ENCODE data around the gene H6PD. TPM values are rescaled to one million over a fixed set of nuclear protein-coding genes. Genes with fewer than 3 reads are reported as not detected.

Gene H6PD
- total RNA-seq, 1 donor, result 10.5 TPM

GRCh38 chr1:9284061-9284460 is 49.5 kb downstream of the H6PD start:
- Histone ChIP-seq H3K4me3 (ENCODE audit: low read length) (no peak overlapping the region), H3K27me3 (ENCODE audit: insufficient read depth, low read length) (no peaks in the 10 kb centered on the region), H3K4me1 (ENCODE audit: insufficient read depth, low read length) (peaks cover 36% of the 10 kb centered on the region), H3K9me3 (ENCODE audit: low read depth, low read length) (peaks cover 14% of the 10 kb centered on the region)

GRCh38 chr1:9286556-9286955 is 52.0 kb downstream of the H6PD start:
- Histone ChIP-seq H3K27me3 (ENCODE audit: insufficient read depth, low read length) (no peaks in the 10 kb centered on the region), H3K4me3 (ENCODE audit: low read length) (no peak overlapping the region), H3K9me3 (ENCODE audit: low read depth, low read length) (peaks cover 14% of the 10 kb centered on the region), H3K4me1 (ENCODE audit: insufficient read depth, low read length) (peaks cover 33% of the 10 kb centered on the region)

- H3K9me3 ChIP-seq (ENCODE audit: low read depth, low read length), result peaks cover 14% of the 10 kb centered on the region
- H3K27me3 ChIP-seq (ENCODE audit: insufficient read depth, low read length), result peaks cover 4% of the 10 kb centered on the region
- H3K4me3 ChIP-seq (ENCODE audit: low read length), result no peak overlapping the region
- peaks cover 26% of the 10 kb centered on the region for H3K4me1 ChIP-seq (ENCODE audit: insufficient read depth, low read length)
Measured at GRCh38 chr1:9289090-9289534, 54.5 kb downstream of the H6PD start.

- no peak overlapping the region for H3K4me3 ChIP-seq (ENCODE audit: low read length)
- peaks cover 31% of the 10 kb centered on the region for H3K4me1 ChIP-seq (ENCODE audit: insufficient read depth, low read length)
- H3K27me3 ChIP-seq (ENCODE audit: insufficient read depth, low read length), result peaks cover 8% of the 10 kb centered on the region
- H3K9me3 ChIP-seq (ENCODE audit: low read depth, low read length), result peaks cover 14% of the 10 kb centered on the region
Measured at GRCh38 chr1:9289711-9290485, 55.3 kb downstream of the H6PD start.

- Histone ChIP-seq H3K4me1 (ENCODE audit: insufficient read depth, low read length) (peaks cover 32% of the 10 kb centered on the region), H3K9me3 (ENCODE audit: low read depth, low read length) (peaks cover 14% of the 10 kb centered on the region), H3K27me3 (ENCODE audit: insufficient read depth, low read length) (peaks cover 8% of the 10 kb centered on the region), H3K4me3 (ENCODE audit: low read length) (no peak overlapping the region)
Measured at GRCh38 chr1:9291914-9292360, 57.4 kb downstream of the H6PD start.

GRCh38 chr1:9292361-9293240 is 58.0 kb downstream of the H6PD start, which contains the start of gene SPSB1:
Gene SPSB1, plus strand, starts transcription at chr1:9292894. Its CDS starts 62,998 bp downstream, at chr1:9355892.
- Histone ChIP-seq H3K4me3 (ENCODE audit: low read length) (peak within 1 kb of the TSS; percentile 48), H3K27me3 (ENCODE audit: insufficient read depth, low read length) (peaks cover 8% of the 10 kb centered on the region), H3K4me1 (ENCODE audit: insufficient read depth, low read length) (peaks cover 32% of the 10 kb centered on the region), H3K9me3 (ENCODE audit: low read depth, low read length) (peaks cover 14% of the 10 kb centered on the region)

- H3K27me3 ChIP-seq (ENCODE audit: insufficient read depth, low read length), result peaks cover 8% of the 10 kb centered on the region
- H3K4me1 ChIP-seq (ENCODE audit: insufficient read depth, low read length), result peaks cover 32% of the 10 kb centered on the region
- peaks cover 9% of the 10 kb centered on the region for H3K9me3 ChIP-seq (ENCODE audit: low read depth, low read length)
- peak overlapping the region; percentile 48 for H3K4me3 ChIP-seq (ENCODE audit: low read length)
Measured at GRCh38 chr1:9293241-9293532, 58.6 kb downstream of the H6PD start.

- Histone ChIP-seq H3K27me3 (ENCODE audit: insufficient read depth, low read length) (peaks cover 8% of the 10 kb centered on the region), H3K4me3 (ENCODE audit: low read length) (peak overlapping the region; percentile 48), H3K4me1 (ENCODE audit: insufficient read depth, low read length) (peaks cover 32% of the 10 kb centered on the region), H3K9me3 (ENCODE audit: low read depth, low read length) (peaks cover 3% of the 10 kb centered on the region)
Measured at GRCh38 chr1:9293533-9294404, 59.2 kb downstream of the H6PD start.

- peaks cover 8% of the 10 kb centered on the region for H3K27me3 ChIP-seq (ENCODE audit: insufficient read depth, low read length)
- no peak overlapping the region for H3K4me3 ChIP-seq (ENCODE audit: low read length)
- peaks cover 29% of the 10 kb centered on the region for H3K4me1 ChIP-seq (ENCODE audit: insufficient read depth, low read length)
- no peaks in the 10 kb centered on the region for H3K9me3 ChIP-seq (ENCODE audit: low read depth, low read length)
Measured at GRCh38 chr1:9294405-9294773, 59.8 kb downstream of the H6PD start.

- Histone ChIP-seq H3K4me1 (ENCODE audit: insufficient read depth, low read length) (peaks cover 26% of the 10 kb centered on the region), H3K9me3 (ENCODE audit: low read depth, low read length) (no peaks in the 10 kb centered on the region), H3K4me3 (ENCODE audit: low read length) (no peak overlapping the region), H3K27me3 (ENCODE audit: insufficient read depth, low read length) (peaks cover 8% of the 10 kb centered on the region)
Measured at GRCh38 chr1:9294910-9295636, 60.5 kb downstream of the H6PD start.

GRCh38 chr1:9295884-9296283 is 61.3 kb downstream of the H6PD start:
- H3K9me3 ChIP-seq (ENCODE audit: low read depth, low read length), result no peaks in the 10 kb centered on the region
- peaks cover 28% of the 10 kb centered on the region for H3K4me1 ChIP-seq (ENCODE audit: insufficient read depth, low read length)
- peaks cover 8% of the 10 kb centered on the region for H3K27me3 ChIP-seq (ENCODE audit: insufficient read depth, low read length)
- no peak overlapping the region for H3K4me3 ChIP-seq (ENCODE audit: low read length)

- peaks cover 28% of the 10 kb centered on the region for H3K4me1 ChIP-seq (ENCODE audit: insufficient read depth, low read length)
- peaks cover 8% of the 10 kb centered on the region for H3K27me3 ChIP-seq (ENCODE audit: insufficient read depth, low read length)
- no peak overlapping the region for H3K4me3 ChIP-seq (ENCODE audit: low read length)
- H3K9me3 ChIP-seq (ENCODE audit: low read depth, low read length), result no peaks in the 10 kb centered on the region
Measured at GRCh38 chr1:9296850-9297249, 62.3 kb downstream of the H6PD start.

- H3K9me3 ChIP-seq (ENCODE audit: low read depth, low read length), result no peaks in the 10 kb centered on the region
- H3K27me3 ChIP-seq (ENCODE audit: insufficient read depth, low read length), result peaks cover 8% of the 10 kb centered on the region
- H3K4me1 ChIP-seq (ENCODE audit: insufficient read depth, low read length), result peaks cover 25% of the 10 kb centered on the region
- no peak overlapping the region for H3K4me3 ChIP-seq (ENCODE audit: low read length)
Measured at GRCh38 chr1:9297831-9298230, 63.3 kb downstream of the H6PD start.

- Histone ChIP-seq H3K9me3 (ENCODE audit: low read depth, low read length) (no peaks in the 10 kb centered on the region), H3K4me3 (ENCODE audit: low read length) (no peak overlapping the region), H3K4me1 (ENCODE audit: insufficient read depth, low read length) (peaks cover 25% of the 10 kb centered on the region), H3K27me3 (ENCODE audit: insufficient read depth, low read length) (peaks cover 8% of the 10 kb centered on the region)
Measured at GRCh38 chr1:9298282-9298681, 63.7 kb downstream of the H6PD start.
